Uterus (tissue), 2 donors: Measurements from ENCODE around the gene REXO1.

Source experiments
- CTCF ChIP-seq, 4 experiments: fragments of 200-600 bp in 2 of 4; fragments of 450-650 bp in 2 of 4; sonication (generic) in 2 of 4; IDR thresholded peaks; one replicate each; pipeline ENCODE4 v1.5.1; 2016 to 2019; ENCODE audit warnings: antibody characterized with exemption in 4 of 4, mild to moderate bottlenecking in 2 of 4, moderate library complexity in 1 of 4
- POLR2A ChIP-seq, 2 donors: fragments of 450-650 bp; IDR thresholded peaks; one replicate each; pipeline ENCODE4 v1.6.1; 2016; ENCODE audit warnings: antibody characterized with exemption in 2 of 2, mild to moderate bottlenecking in 1 of 2, moderate library complexity in 1 of 2

- TF ChIP-seq CTCF (IDR thresholded peaks at IDR 0.05) (no peak), POLR2A (IDR thresholded peaks at IDR 0.05) (no peak)
Observed at GRCh38 chr19:1808395-1808731, 39.9 kb downstream of the REXO1 start.
